22Rv1 (cell line): ENCODE results near the gene LGALS4.
"Not testable (repeated sequence)": the region's sequence is repeated elsewhere in the genome, so short reads cannot be mapped to it uniquely, and the experiment has no call there.

ENCODE experiments used
- CTCF ChIP-seq: fragments of 450-650 bp; IDR thresholded peaks from 2 replicates; pipeline ENCODE4 v1.5.1; 2017; ENCODE audit warnings: mild to moderate bottlenecking
- ZFX ChIP-seq: fragments of 450-650 bp; IDR thresholded peaks from 2 replicates; pipeline ENCODE4 v1.6.1; 2017; ENCODE audit warnings: antibody characterized with exemption, borderline replicate concordance

DNA sequence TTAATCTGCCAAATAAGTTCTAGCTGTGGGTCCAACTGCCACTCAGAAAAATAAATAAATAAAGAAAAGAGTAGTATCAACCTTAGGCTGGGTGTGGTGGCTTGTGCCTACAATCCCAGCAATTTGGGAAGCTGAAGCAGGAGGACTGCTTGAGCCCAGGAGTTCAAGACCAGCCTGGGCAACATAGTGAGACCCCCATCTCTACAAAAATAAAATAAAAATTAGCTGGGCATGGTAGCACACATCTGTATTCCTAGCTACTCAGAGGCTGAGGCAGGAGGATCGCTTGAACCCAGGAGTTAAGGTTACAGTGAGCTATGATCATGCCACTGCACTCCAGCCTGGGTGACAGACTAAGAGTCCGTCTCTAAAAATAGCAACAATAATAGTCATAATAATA, 1.2 kb upstream of the LGALS4 start:
- not testable (repeated sequence) for TF ChIP-seq CTCF, ZFX
